ENCODE results near the gene FYB1. TPM values are rescaled to one million over a fixed set of nuclear protein-coding genes. Genes with fewer than 3 reads are reported as not detected.

Gene FYB1
- total and polyA plus RNA-seq, 2 donors, result 2.9 to 10.9 TPM

GRCh38 chr5:39161578-39161977 is 57.8 kb downstream of the FYB1 start:
- H3K4me3 ChIP-seq (ENCODE audit: low read depth, low read length), result no peak overlapping the region
- peaks cover 1% of the 10 kb centered on the region for H3K4me1 ChIP-seq (ENCODE audit: insufficient read depth)
- no peak for DNase-seq (ENCODE audit: extremely low spot score)
- H3K27ac ChIP-seq (ENCODE audit: low read depth), result no peak overlapping the region
- no peaks in the 10 kb centered on the region for H3K36me3 ChIP-seq (ENCODE audit: insufficient read depth)

- Histone ChIP-seq H3K36me3 (ENCODE audit: insufficient read depth) (no peaks in the 10 kb centered on the region), H3K4me1 (ENCODE audit: insufficient read depth) (peaks cover 1% of the 10 kb centered on the region), H3K4me3 (ENCODE audit: low read depth, low read length) (no peak overlapping the region), H3K27ac (ENCODE audit: low read depth) (no peak overlapping the region)
- DNase-seq (ENCODE audit: extremely low spot score), result no peak
- WGBS, result 69% methylated on average over 5 of the region's 5 CpGs
Measured at GRCh38 chr5:39160576-39161213, 58.7 kb downstream of the FYB1 start.

- no peak overlapping the region for H3K27ac ChIP-seq (ENCODE audit: low read depth)
- H3K4me1 ChIP-seq (ENCODE audit: insufficient read depth), result peaks cover 1% of the 10 kb centered on the region
- H3K4me3 ChIP-seq (ENCODE audit: low read depth, low read length), result no peak overlapping the region
- 90% methylated on average over 3 of the region's 3 CpGs for WGBS
- DNase-seq (ENCODE audit: extremely low spot score), result no peak
- no peaks in the 10 kb centered on the region for H3K36me3 ChIP-seq (ENCODE audit: insufficient read depth)
Measured at GRCh38 chr5:39159811-39160490, 59.4 kb downstream of the FYB1 start.

GRCh38 chr5:39158786-39159185 is 60.6 kb downstream of the FYB1 start:
- no peak overlapping the region for H3K4me3 ChIP-seq (ENCODE audit: low read depth, low read length)
- 72% methylated on average over 2 of the region's 2 CpGs for WGBS

GRCh38 chr5:39158127-39158593 is 61.2 kb downstream of the FYB1 start:
- no peak for DNase-seq (ENCODE audit: extremely low spot score)
- Histone ChIP-seq H3K36me3 (ENCODE audit: insufficient read depth) (no peaks in the 10 kb centered on the region), H3K4me3 (ENCODE audit: low read depth, low read length) (no peak overlapping the region), H3K27ac (ENCODE audit: low read depth) (no peak overlapping the region), H3K4me1 (ENCODE audit: insufficient read depth) (peaks cover 1% of the 10 kb centered on the region)
- WGBS, result 85% methylated on average over 4 of the region's 4 CpGs

More at GRCh38 chr5:39158786-39159185, 60.6 kb downstream of the FYB1 start:
- no peak overlapping the region for H3K27ac ChIP-seq (ENCODE audit: low read depth)
- DNase-seq (ENCODE audit: extremely low spot score), result no peak
- no peaks in the 10 kb centered on the region for H3K36me3 ChIP-seq (ENCODE audit: insufficient read depth)
- H3K4me1 ChIP-seq (ENCODE audit: insufficient read depth), result peaks cover 1% of the 10 kb centered on the region

GRCh38 chr5:39157701-39158100 is 61.7 kb downstream of the FYB1 start:
- Histone ChIP-seq H3K4me1 (ENCODE audit: insufficient read depth) (peaks cover 1% of the 10 kb centered on the region), H3K27ac (ENCODE audit: low read depth) (no peak overlapping the region), H3K36me3 (ENCODE audit: insufficient read depth) (no peaks in the 10 kb centered on the region), H3K4me3 (ENCODE audit: low read depth, low read length) (no peak overlapping the region)
- DNase-seq (ENCODE audit: extremely low spot score), result no peak

GRCh38 chr5:39156082-39156481 is 63.3 kb downstream of the FYB1 start:
- Histone ChIP-seq H3K4me1 (ENCODE audit: insufficient read depth) (peaks cover 1% of the 10 kb centered on the region), H3K27ac (ENCODE audit: low read depth) (no peak overlapping the region), H3K36me3 (ENCODE audit: insufficient read depth) (no peaks in the 10 kb centered on the region), H3K4me3 (ENCODE audit: low read depth, low read length) (no peak overlapping the region)
- no peak for DNase-seq (ENCODE audit: extremely low spot score)
- 71% methylated on average over 4 of the region's 4 CpGs for WGBS

- Histone ChIP-seq H3K36me3 (ENCODE audit: insufficient read depth) (no peaks in the 10 kb centered on the region), H3K4me1 (ENCODE audit: insufficient read depth) (no peaks in the 10 kb centered on the region), H3K27ac (ENCODE audit: low read depth) (no peak overlapping the region), H3K4me3 (ENCODE audit: low read depth, low read length) (no peak overlapping the region)
- DNase-seq (ENCODE audit: extremely low spot score), result no peak
- 56% methylated on average over 2 of the region's 2 CpGs for WGBS
Measured at GRCh38 chr5:39151745-39152144, 67.6 kb downstream of the FYB1 start.

- 94% methylated on average over 4 of the region's 4 CpGs for WGBS
- no peak for DNase-seq (ENCODE audit: extremely low spot score)
- no peak overlapping the region for H3K27ac ChIP-seq (ENCODE audit: low read depth)
Measured at GRCh38 chr5:39149966-39150365, 69.4 kb downstream of the FYB1 start.

GRCh38 chr5:39148983-39149534 is 70.3 kb downstream of the FYB1 start:
- no peak for DNase-seq (ENCODE audit: extremely low spot score)
- no peaks in the 10 kb centered on the region for H3K36me3 ChIP-seq (ENCODE audit: insufficient read depth)
- no peaks in the 10 kb centered on the region for H3K4me1 ChIP-seq (ENCODE audit: insufficient read depth)

More at GRCh38 chr5:39149966-39150365, 69.4 kb downstream of the FYB1 start:
- Histone ChIP-seq H3K4me3 (ENCODE audit: low read depth, low read length) (no peak overlapping the region), H3K4me1 (ENCODE audit: insufficient read depth) (no peaks in the 10 kb centered on the region), H3K36me3 (ENCODE audit: insufficient read depth) (no peaks in the 10 kb centered on the region)

GRCh38 chr5:39146831-39147540 is 72.4 kb downstream of the FYB1 start:
- Histone ChIP-seq H3K4me3 (ENCODE audit: low read depth, low read length) (no peak overlapping the region), H3K27ac (ENCODE audit: low read depth) (no peak overlapping the region), H3K4me1 (ENCODE audit: insufficient read depth) (no peaks in the 10 kb centered on the region), H3K36me3 (ENCODE audit: insufficient read depth) (no peaks in the 10 kb centered on the region)
- 90% methylated on average over 4 of the region's 4 CpGs for WGBS
- DNase-seq (ENCODE audit: extremely low spot score), result no peak

More at GRCh38 chr5:39148983-39149534, 70.3 kb downstream of the FYB1 start:
- H3K27ac ChIP-seq (ENCODE audit: low read depth), result no peak overlapping the region
- H3K4me3 ChIP-seq (ENCODE audit: low read depth, low read length), result no peak overlapping the region

GRCh38 chr5:39143151-39143860 is 76.1 kb downstream of the FYB1 start:
- DNase-seq (ENCODE audit: extremely low spot score), result no peak
- H3K36me3 ChIP-seq (ENCODE audit: insufficient read depth), result no peaks in the 10 kb centered on the region
- H3K27ac ChIP-seq (ENCODE audit: low read depth), result no peak overlapping the region
- 89% methylated on average over 3 of the region's 3 CpGs for WGBS
- no peak overlapping the region for H3K4me3 ChIP-seq (ENCODE audit: low read depth, low read length)
- H3K4me1 ChIP-seq (ENCODE audit: insufficient read depth), result no peaks in the 10 kb centered on the region

- no peak for DNase-seq (ENCODE audit: extremely low spot score)
- no peak overlapping the region for H3K27ac ChIP-seq (ENCODE audit: low read depth)
- 85% methylated on average over 7 of the region's 7 CpGs for WGBS
- H3K4me1 ChIP-seq (ENCODE audit: insufficient read depth), result no peaks in the 10 kb centered on the region
- no peak overlapping the region for H3K4me3 ChIP-seq (ENCODE audit: low read depth, low read length)
- H3K36me3 ChIP-seq (ENCODE audit: insufficient read depth), result peaks cover 2% of the 10 kb centered on the region
Measured at GRCh38 chr5:39140558-39141168, 78.7 kb downstream of the FYB1 start.
